Ovary (tissue), 9 donors: ENCODE measurements around the gene AIM2. TPM values are rescaled to one million over a fixed set of nuclear protein-coding genes. Genes with fewer than 3 reads are reported as not detected.
"Not testable (repeated sequence)": the region's sequence is repeated elsewhere in the genome, so short reads cannot be mapped to it uniquely, and the experiment has no call there.

ENCODE experiments used
- DNase-seq, 5 donors: peaks; one replicate each; pipeline ENCODE4 v3.0.0-alpha.2; 2019 to 2020
- H3K27ac ChIP-seq, 2 donors: fragments of 200-600 bp; one replicate each; pipeline versions ENCODE4 v1.5.1 to v1.8.0; 2019 to 2022
- H3K27me3 ChIP-seq: fragments of 200-600 bp; one replicate; pipeline ENCODE4 v1.8.0; 2022
- H3K36me3 ChIP-seq: fragments of 200-600 bp; sonication (generic); one replicate; pipeline ENCODE4 v1.5.1; 2019
- H3K4me1 ChIP-seq: one replicate; pipeline ENCODE4 v1.8.1; 2013; ENCODE audit warnings: mild to moderate bottlenecking, moderate library complexity; ENCODE audit not compliant: insufficient read depth
- H3K4me3 ChIP-seq: fragments of 200-600 bp; sonication (generic); one replicate; pipeline ENCODE4 v1.5.1; 2017
- H3K9me3 ChIP-seq, 2 donors: fragments of 200-600 bp in 1 of 2; sonication (generic) in 1 of 2; one replicate each; pipeline versions ENCODE4 v1.5.1 to v1.8.1; 2013 to 2019; ENCODE audit warnings: mild to moderate bottlenecking in 1 of 2, moderate library complexity in 1 of 2
- CTCF ChIP-seq, 3 donors: fragments of 450-650 bp in 2 of 3; fragments of 200-600 bp in 1 of 3; IDR thresholded peaks; one replicate each; pipeline versions ENCODE4 v1.5.1 to v1.8.0; 2016 to 2022; ENCODE audit warnings: antibody characterized with exemption in 3 of 3, mild to moderate bottlenecking in 1 of 3
- EP300 ChIP-seq: sonication (generic); formaldehyde crosslinking; IDR thresholded peaks from one replicate; pipeline ENCODE4 v1.6.1; 2017; ENCODE audit warnings: antibody characterized with exemption
- POLR2A ChIP-seq: fragments of 450-650 bp; IDR thresholded peaks from one replicate; pipeline ENCODE4 v1.6.1; 2017; ENCODE audit warnings: antibody characterized with exemption, mild to moderate bottlenecking, moderate library complexity
- WGBS, 3 donors: extraction: QIAGEN DNeasy Blood & Tissue Kit in 1 of 3; methylation state at CpG; one replicate each; pipeline versions ENCODE4 v1.1.5 to v1.1.7; 2013 to 2017; 5-methylcytosine and 5-hydroxymethylcytosine counted together
- intact Hi-C, 4 donors: fragments of 100-400 bp; cut with DNase I; formaldehyde crosslinking; loops; one replicate each; pipeline versions ENCODE4 v1.11.0 to v1.15.1; 2022 to 2023
- polyA plus RNA-seq, 2 donors: library from polyadenylated mRNA; stranded (reverse); fragments of 200-250 nt in 1 of 2; fragments of 350-450 nt in 1 of 2; fragmentation: Illumina TruSeq in 1 of 2; extraction: RNeasy Lipid Tissue Mini Kit (QIAGEN cat#74804) in 1 of 2; gene quantifications; one replicate each; pipeline ENCODE4 v1.2.3, GENCODE V29; 2013 to 2014
- total RNA-seq, 7 donors: library from RNA; depleted of rRNA in 2 of 7; stranded (reverse); fragments of >200 nt in 2 of 7; fragmentation: NEBNext Ultra II Directional in 3 of 7; extraction: Animal tissue kit (Norgen Biotek cat#: 25700) in 3 of 7; gene quantifications; one replicate each; pipeline versions ENCODE4 v1.1.0 to v1.2.4, GENCODE V29; 2016 to 2023
- donor health status: DM: no; HTN: no; CAD: no; lungs with moderate emphysema.
- donor health status: DM: no; HTN: no; CAD: no.
- donor health status: Bipolar disorder and iron deficiency.
- donor health status: DM: yes; HTN: yes; CAD: no.
- donor health status: DM: no; HTN: no; CAD: no.
- donor health status: DM: yes; HTN: yes; CAD: no.

The AIM2 gene
- total and polyA plus RNA-seq, 9 donors: 0.20 to 0.95 (median 0.44) TPM; not detected in 5

- DNase-seq: no peak
- TF ChIP-seq EP300 (no peak), POLR2A (no peak), CTCF (IDR thresholded peaks at IDR 0.05) (no peak)
- Histone ChIP-seq H3K4me3 (no peak overlapping the region), H3K27me3 (no peaks in the 10 kb centered on the region), H3K27ac (no peak overlapping the region), H3K9me3 (no peaks in the 10 kb centered on the region), H3K36me3 (no peaks in the 10 kb centered on the region), H3K4me1 (no peaks in the 10 kb centered on the region)
- intact Hi-C loops: no loop called here
- WGBS, 3 donors: 96 to 98% (median 96%) methylated on average over 2 of the region's 2 CpGs
These were observed 25.1 kb downstream of the AIM2 start for GRCh38 chr1:159051436-159051835.

DNA sequence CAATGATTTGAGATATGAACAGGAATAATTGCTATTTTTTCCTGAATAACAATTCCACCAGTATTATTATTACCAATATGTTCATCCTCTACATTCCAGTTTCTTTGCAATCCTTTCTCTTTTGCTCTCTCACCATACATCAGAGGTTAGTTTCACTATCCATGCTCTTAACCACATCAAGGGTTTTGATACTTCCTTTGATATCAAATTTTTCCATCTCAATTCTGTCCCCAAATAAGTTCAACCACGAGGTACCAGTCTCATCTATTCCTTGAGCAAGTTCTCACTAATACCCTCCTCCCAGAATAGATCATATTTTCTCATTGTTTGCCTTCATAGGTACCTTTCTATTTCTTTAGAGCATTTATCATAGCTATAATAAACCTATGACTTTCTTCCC lies 30.1 kb downstream of the AIM2 start:
- H3K4me3 ChIP-seq, H3K36me3 ChIP-seq, H3K27me3 ChIP-seq, DNase-seq, intact Hi-C loops, H3K4me1 ChIP-seq, H3K27ac ChIP-seq, H3K9me3 ChIP-seq: not testable (repeated sequence)
- 67 to 81% (median 77%) methylated on average over 1 of the region's 1 CpG for WGBS, 3 donors

- no peaks in the 10 kb centered on the region for H3K4me1 ChIP-seq
- intact Hi-C loops: no loop called here
- no peaks in the 10 kb centered on the region for H3K36me3 ChIP-seq
- no peak overlapping the region for H3K27ac ChIP-seq
- H3K4me3 ChIP-seq: no peak overlapping the region
- TF ChIP-seq EP300: no peak
- no peak for TF ChIP-seq CTCF (IDR thresholded peaks at IDR 0.05)
- no peak for TF ChIP-seq POLR2A
- 92 to 93% (median 93%) methylated on average over 7 of the region's 7 CpGs for WGBS, 3 donors
- H3K27me3 ChIP-seq: no peaks in the 10 kb centered on the region
- DNase-seq: no peak
- H3K9me3 ChIP-seq: no peaks in the 10 kb centered on the region
These were observed 35.5 kb downstream of the AIM2 start for GRCh38 chr1:159040893-159041724.

DNA sequence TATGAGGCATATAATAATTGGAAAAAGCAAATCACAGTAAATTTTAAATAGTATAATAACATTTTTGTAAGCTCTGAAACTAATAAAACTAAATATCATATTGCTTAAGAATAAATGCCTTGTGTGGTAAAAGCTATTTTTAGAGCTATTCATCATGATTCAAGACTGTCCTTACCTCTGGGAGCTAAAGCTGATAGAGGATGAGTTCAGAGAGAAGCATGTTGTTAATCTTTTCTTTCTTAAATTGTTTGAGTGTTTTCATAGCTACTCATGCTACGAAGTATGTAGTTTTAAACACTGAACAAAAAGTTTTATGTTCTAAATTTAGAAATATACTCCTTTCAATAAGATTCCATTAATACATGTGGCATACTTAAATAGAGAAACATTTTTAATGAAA lies 36.4 kb downstream of the AIM2 start:
- no peaks in the 10 kb centered on the region for H3K27me3 ChIP-seq
- H3K4me3 ChIP-seq: no peak overlapping the region
- 23 to 40% (median 40%) methylated on average over 1 of the region's 1 CpG for WGBS, 3 donors
- H3K4me1 ChIP-seq: no peaks in the 10 kb centered on the region
- TF ChIP-seq EP300 (no peak), POLR2A (no peak), CTCF (IDR thresholded peaks at IDR 0.05) (no peak)
- DNase-seq: no peak
- no peaks in the 10 kb centered on the region for H3K36me3 ChIP-seq
- H3K27ac ChIP-seq: no peak overlapping the region
- intact Hi-C loops: no loop called here
- no peaks in the 10 kb centered on the region for H3K9me3 ChIP-seq

- Histone ChIP-seq H3K27me3 (no peaks in the 10 kb centered on the region), H3K36me3 (no peaks in the 10 kb centered on the region)
- intact Hi-C loops: no loop called here
These were observed 45.6 kb downstream of the AIM2 start for GRCh38 chr1:159030877-159031447.

More at GRCh38 chr1:159030877-159031447, 45.6 kb downstream of the AIM2 start:
- DNase-seq: no peak
- TF ChIP-seq POLR2A (no peak), CTCF (IDR thresholded peaks at IDR 0.05) (no peak), EP300 (no peak)
- Histone ChIP-seq H3K4me1 (no peaks in the 10 kb centered on the region), H3K9me3 (no peaks in the 10 kb centered on the region), H3K27ac (no peak overlapping the region), H3K4me3 (no peak overlapping the region)
- 35 to 45% (median 35%) methylated on average over 3 of the region's 3 CpGs for WGBS, 3 donors
